GM18951 (cell line): ENCODE results near the gene HLA-DRB1.
"Not testable (repeated sequence)": the region's sequence is repeated elsewhere in the genome, so short reads cannot be mapped to it uniquely, and the experiment has no call there.

ENCODE experiments used
- POLR2A ChIP-seq: IDR thresholded peaks from 4 replicates; pipeline ENCODE4 v1.6.1; 2011; ENCODE audit warnings: mild to moderate bottlenecking; ENCODE audit not compliant: insufficient read length, insufficient read depth; ENCODE audit errors: extremely low read depth
- in situ Hi-C: fragments of 300-500 bp; cut with MboI; formaldehyde crosslinking; loops from one replicate; pipeline ENCODE4 v1.12.0; 2022; ENCODE audit warnings: low sequenced_read_pairs, mixed read lengths, inconsistent platforms; ENCODE audit not compliant: unreplicated experiment

The HLA-DRB1 gene

DNA sequence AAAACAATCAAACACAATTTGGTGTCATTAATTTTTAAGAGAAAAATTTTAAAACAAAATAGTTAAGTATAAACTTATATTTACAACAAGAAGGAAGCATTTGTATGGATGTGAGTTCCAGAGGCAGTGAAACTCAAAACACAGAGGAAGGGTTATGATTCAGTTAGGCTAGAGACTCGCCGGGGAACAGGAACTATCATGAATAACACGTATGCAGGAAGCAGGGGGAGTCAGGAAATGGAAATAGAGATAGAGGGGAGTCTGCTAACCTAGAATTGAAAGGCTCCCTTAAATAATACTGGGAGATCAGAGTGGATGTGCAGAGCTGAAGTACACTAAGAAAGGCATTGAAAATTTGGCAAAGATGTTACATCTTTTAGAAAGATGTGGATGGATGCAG, 14.2 kb upstream of the HLA-DRB1 start:
- TF ChIP-seq POLR2A = no peak
- in situ Hi-C loops = no loop called here

DNA sequence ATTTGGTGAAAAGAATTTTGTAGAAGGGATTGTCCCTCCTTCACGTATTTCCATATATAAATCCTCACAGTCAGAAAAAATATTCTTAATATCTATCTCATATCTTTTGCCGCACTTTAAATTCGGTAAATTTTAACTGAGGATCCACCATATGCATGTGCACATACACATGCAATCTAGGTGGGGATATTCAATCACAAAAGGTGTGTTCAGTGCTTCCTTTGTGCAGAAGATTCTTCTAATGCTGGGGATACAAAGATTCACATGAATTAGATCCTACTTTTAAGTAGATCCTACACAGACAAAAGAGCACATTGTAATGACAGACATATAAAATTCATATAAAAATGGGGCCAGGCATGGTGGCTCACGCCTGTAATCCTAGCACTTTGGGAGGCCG, 13.6 kb upstream of the HLA-DRB1 start:
- no peak for TF ChIP-seq POLR2A
- in situ Hi-C loops = no loop called here

DNA sequence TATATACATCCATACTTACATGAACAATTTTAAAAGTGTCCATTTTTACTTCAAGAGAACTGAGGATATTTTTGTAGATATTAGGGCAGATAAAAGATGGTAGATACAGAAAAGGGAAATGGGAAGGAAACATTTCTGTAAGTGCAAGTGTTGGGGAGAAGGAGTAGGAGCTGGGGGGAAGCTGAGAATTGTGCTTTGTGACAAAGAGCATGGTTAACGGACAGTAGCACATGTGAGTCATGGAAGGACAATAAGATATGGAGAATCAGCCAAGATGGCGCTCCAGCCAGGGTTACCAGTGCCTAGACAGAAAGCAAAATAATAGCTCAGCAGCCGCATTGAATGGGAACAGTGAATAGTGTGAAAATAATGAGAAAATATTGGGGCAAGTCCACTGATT, 12.7 kb upstream of the HLA-DRB1 start:
- in situ Hi-C loops = no loop called here
- no peak for TF ChIP-seq POLR2A

GRCh38 chr6:32597024-32597423, 7.4 kb upstream of the HLA-DRB1 start:
- in situ Hi-C loops = no loop called here
- TF ChIP-seq POLR2A = no peak

GRCh38 chr6:32590713-32591112, 1.1 kb upstream of the HLA-DRB1 start:
- in situ Hi-C loops = not testable (repeated sequence)

DNA sequence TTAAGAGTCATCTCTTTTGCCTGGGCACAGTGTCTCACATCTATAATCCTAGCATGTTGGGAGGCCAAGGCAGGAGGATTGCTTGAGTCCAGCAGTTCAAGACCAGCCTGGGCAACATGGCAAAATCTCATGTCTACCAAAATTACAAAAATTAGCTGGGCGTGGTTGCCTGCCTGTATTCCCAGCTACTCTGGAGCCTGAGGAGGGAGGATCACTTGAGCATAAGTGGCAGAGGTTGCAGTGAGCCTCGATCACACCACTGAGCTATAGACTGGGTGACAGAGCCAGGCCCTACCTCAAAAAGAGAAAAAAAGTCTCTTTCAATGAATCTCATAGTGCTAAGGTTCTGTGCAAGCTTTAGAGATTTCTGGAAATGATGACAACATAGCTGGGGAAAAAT, 1.5 kb downstream of the HLA-DRB1 start:
- in situ Hi-C loops = loop anchor here (5.0 kb wide), 2 partner anchors 61 to 116 kb away; no protein-coding TSS in a partner anchor
- no peak for TF ChIP-seq POLR2A

- in situ Hi-C loops = no loop called here
- TF ChIP-seq POLR2A = no peak
Measured at GRCh38 chr6:32583527-32583898, 6.1 kb downstream of the HLA-DRB1 start.

GRCh38 chr6:32581315-32582095, 8.1 kb downstream of the HLA-DRB1 start:
- no peak for TF ChIP-seq POLR2A
- in situ Hi-C loops = no loop called here

DNA sequence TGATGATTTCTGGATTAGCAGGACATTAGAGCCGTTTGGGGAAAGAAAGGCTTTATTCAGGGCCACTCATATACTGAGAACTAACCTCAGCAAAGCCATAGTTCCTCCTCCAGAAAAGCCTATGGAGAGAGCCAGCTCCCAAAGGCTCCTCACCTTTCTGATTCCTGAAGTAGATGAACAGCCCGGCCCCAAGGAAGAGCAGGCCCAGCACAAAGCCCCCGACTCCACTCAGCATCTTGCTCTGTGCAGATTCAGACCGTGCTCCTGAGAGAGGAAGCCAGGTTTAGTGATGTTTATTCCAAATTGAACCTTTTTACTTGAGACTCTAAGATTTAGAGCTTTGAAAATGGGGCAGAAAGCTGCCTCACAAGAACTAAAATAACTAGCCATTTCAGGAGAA, 9.1 kb downstream of the HLA-DRB1 start:
- in situ Hi-C loops = no loop called here
- TF ChIP-seq POLR2A = no peak

DNA sequence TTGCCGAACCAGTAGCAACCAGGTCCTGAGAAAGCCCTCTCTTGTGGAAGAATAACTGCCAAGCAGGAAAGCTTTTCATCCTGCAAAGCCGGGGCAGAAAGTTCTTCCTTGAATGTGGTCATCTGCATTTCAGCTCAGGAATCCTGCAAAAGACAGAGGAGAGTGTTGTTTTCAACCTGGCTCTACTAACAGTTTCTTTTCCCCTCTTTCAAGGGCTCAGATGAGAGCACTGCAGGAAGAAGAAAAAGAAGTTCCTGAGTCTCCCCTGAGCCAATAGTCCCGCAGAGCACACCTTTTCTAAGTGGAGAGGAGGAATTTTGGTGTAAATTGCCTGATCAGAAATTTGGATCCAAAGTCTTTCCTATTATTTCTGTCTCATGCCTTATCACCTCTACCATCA, 10.7 kb downstream of the HLA-DRB1 start:
- TF ChIP-seq POLR2A = no peak
- in situ Hi-C loops = no loop called here

GRCh38 chr6:32577493-32577892, 12.2 kb downstream of the HLA-DRB1 start:
- in situ Hi-C loops = not testable (repeated sequence)

DNA sequence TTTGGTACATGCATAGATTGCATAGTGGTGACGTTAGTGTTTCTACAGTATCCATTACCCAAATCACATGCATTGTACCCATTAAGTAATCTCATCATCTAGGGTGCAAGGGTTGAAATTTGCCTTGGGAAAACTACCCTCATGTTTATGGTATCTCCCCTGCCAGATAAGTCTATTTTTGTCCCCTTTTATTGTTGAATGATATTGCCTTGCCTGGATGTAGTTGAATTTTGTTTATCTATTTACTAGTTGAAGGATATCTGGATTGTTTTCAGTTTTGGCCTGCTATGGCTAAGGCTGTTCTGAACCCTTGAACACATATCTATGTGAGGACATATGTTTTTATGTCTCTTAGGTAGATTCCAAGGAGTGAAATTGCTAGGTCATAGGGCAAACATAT, 13.4 kb downstream of the HLA-DRB1 start:
- TF ChIP-seq POLR2A = no peak
- in situ Hi-C loops = no loop called here

DNA sequence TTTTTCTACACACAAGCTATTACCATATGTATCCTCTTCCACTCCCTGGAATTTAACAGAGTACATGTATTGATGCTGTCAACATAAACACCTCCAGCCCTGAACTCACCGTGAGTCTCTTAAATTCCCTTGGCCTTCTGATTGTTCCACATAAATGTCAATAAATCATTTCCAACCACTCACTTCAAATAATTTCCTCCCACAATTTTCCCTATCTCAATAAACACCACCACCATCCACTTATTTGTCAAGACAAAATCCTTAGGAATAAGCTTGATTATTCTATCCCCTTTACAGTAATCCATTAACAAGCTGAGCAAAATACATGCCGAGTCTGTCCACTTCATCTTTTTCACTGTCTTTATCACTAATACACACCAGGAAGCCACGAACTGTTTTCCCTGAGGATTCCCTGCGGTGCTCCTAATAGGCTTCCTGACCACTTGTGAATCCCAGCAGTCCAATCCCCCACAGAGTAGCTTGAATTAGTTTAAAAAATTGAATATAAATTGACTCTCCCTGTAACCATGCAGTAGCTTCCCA, 19.2 kb downstream of the HLA-DRB1 start:
- no peak for TF ChIP-seq POLR2A
- in situ Hi-C loops = loop anchor here (5.0 kb wide), 1 partner anchor 83 kb away; no protein-coding TSS in a partner anchor

- TF ChIP-seq POLR2A = no peak
- in situ Hi-C loops = no loop called here
Measured at GRCh38 chr6:32568561-32568960, 21.1 kb downstream of the HLA-DRB1 start.
